ENCODE measurements around the gene FAM89A.

Gene FAM89A

GRCh38 chr1:231039161-231040018, 664 bp downstream of the FAM89A start:
- TF ChIP-seq REST (IDR thresholded peaks at IDR 0.05; ENCODE audit: insufficient read depth in 1 of 2, low read depth in 2 of 2, low read length in 2 of 2) (no peak; a peak in 1 of 4 replicates), TAF1 (IDR thresholded peaks at IDR 0.05; ENCODE audit: borderline replicate concordance, insufficient read depth, low read length) (no peak), FOXP2 (optimal IDR thresholded peaks at IDR 0.05; ENCODE audit: borderline replicate concordance, extremely low read depth, extremely low read length, insufficient read depth) (no peak), SIN3A (IDR thresholded peaks at IDR 0.05; ENCODE audit: borderline replicate concordance, insufficient read depth, low read length) (no peak), POLR2AphosphoS5 (IDR thresholded peaks at IDR 0.05; ENCODE audit: low read depth, low read length) (no peak)

GRCh38 chr1:231037585-231038517, 2.2 kb downstream of the FAM89A start:
- TF ChIP-seq REST (IDR thresholded peaks at IDR 0.05; ENCODE audit: insufficient read depth in 1 of 2, low read depth in 2 of 2, low read length in 2 of 2) (no peak), POLR2AphosphoS5 (IDR thresholded peaks at IDR 0.05; ENCODE audit: low read depth, low read length) (no peak), FOXP2 (optimal IDR thresholded peaks at IDR 0.05; ENCODE audit: borderline replicate concordance, extremely low read depth, extremely low read length, insufficient read depth) (no peak), TAF1 (IDR thresholded peaks at IDR 0.05; ENCODE audit: borderline replicate concordance, insufficient read depth, low read length) (no peak), SIN3A (IDR thresholded peaks at IDR 0.05; ENCODE audit: borderline replicate concordance, insufficient read depth, low read length) (no peak)

- TF ChIP-seq TAF1 (IDR thresholded peaks at IDR 0.05; ENCODE audit: borderline replicate concordance, insufficient read depth, low read length) (no peak), FOXP2 (optimal IDR thresholded peaks at IDR 0.05; ENCODE audit: borderline replicate concordance, extremely low read depth, extremely low read length, insufficient read depth) (no peak), POLR2AphosphoS5 (IDR thresholded peaks at IDR 0.05; ENCODE audit: low read depth, low read length) (no peak), SIN3A (IDR thresholded peaks at IDR 0.05; ENCODE audit: borderline replicate concordance, insufficient read depth, low read length) (no peak), REST (IDR thresholded peaks at IDR 0.05; ENCODE audit: insufficient read depth in 1 of 2, low read depth in 2 of 2, low read length in 2 of 2) (no peak)
Measured at GRCh38 chr1:231036416-231036815, 3.6 kb downstream of the FAM89A start.

- TF ChIP-seq SIN3A (IDR thresholded peaks at IDR 0.05; ENCODE audit: borderline replicate concordance, insufficient read depth, low read length) = no peak
- TF ChIP-seq FOXP2 (optimal IDR thresholded peaks at IDR 0.05; ENCODE audit: borderline replicate concordance, extremely low read depth, extremely low read length, insufficient read depth) = no peak
- TF ChIP-seq POLR2AphosphoS5 (IDR thresholded peaks at IDR 0.05; ENCODE audit: low read depth, low read length) = no peak
- no peak for TF ChIP-seq REST (IDR thresholded peaks at IDR 0.05; ENCODE audit: insufficient read depth in 1 of 2, low read depth in 2 of 2, low read length in 2 of 2)
- no peak for TF ChIP-seq TAF1 (IDR thresholded peaks at IDR 0.05; ENCODE audit: borderline replicate concordance, insufficient read depth, low read length)
Measured at GRCh38 chr1:231035799-231036198, 4.3 kb downstream of the FAM89A start.

All from PFSK-1 (cell line).